HG03378 (cell line): ENCODE measurements around the gene SLC16A13.
"Not testable (repeated sequence)": the region's sequence is repeated elsewhere in the genome, so short reads cannot be mapped to it uniquely, and the experiment has no call there.

ENCODE experiments used
- ATAC-seq: cut with Tn5 transposase; IDR thresholded peaks from one replicate; pipeline ENCODE4 v1.9.1; 2021; ENCODE audit warnings: mild to moderate bottlenecking, moderate library complexity; ENCODE audit not compliant: unreplicated experiment

The SLC16A13 gene

GRCh38 chr17:7058831-7059447, 23.1 kb downstream of the SLC16A13 start:
- ATAC-seq, result no peak

GRCh38 chr17:7060165-7060891, 24.5 kb downstream of the SLC16A13 start:
- ATAC-seq, result no peak

- ATAC-seq, result no peak
Measured at GRCh38 chr17:7063518-7064094, 27.8 kb downstream of the SLC16A13 start.

GRCh38 chr17:7064261-7064660, 28.4 kb downstream of the SLC16A13 start:
- no peak for ATAC-seq

- no peak for ATAC-seq
Measured at GRCh38 chr17:7067198-7067597, 31.4 kb downstream of the SLC16A13 start.

GRCh38 chr17:7068268-7068667, 32.5 kb downstream of the SLC16A13 start:
- ATAC-seq, result no peak

- no peak for ATAC-seq
Measured at GRCh38 chr17:7070712-7071111, 34.9 kb downstream of the SLC16A13 start.

- ATAC-seq, result no peak
Measured at GRCh38 chr17:7072406-7072805, 36.6 kb downstream of the SLC16A13 start.

- no peak for ATAC-seq
Measured at GRCh38 chr17:7074931-7075330, 39.1 kb downstream of the SLC16A13 start.

GRCh38 chr17:7077911-7078546, 42.2 kb downstream of the SLC16A13 start:
- no peak for ATAC-seq

GRCh38 chr17:7078711-7079110, 42.9 kb downstream of the SLC16A13 start:
- no peak for ATAC-seq

- no peak for ATAC-seq
Measured at GRCh38 chr17:7079581-7080455, 44.0 kb downstream of the SLC16A13 start, which contains the start of gene CLEC10A. Gene CLEC10A, minus strand, starts transcription at chr17:7080251. Its CDS starts 1,439 bp downstream, at chr17:7078812.

GRCh38 chr17:7080456-7081041, 44.7 kb downstream of the SLC16A13 start:
- no peak for ATAC-seq

- ATAC-seq, result no peak
Measured at GRCh38 chr17:7081341-7082062, 45.7 kb downstream of the SLC16A13 start.

GRCh38 chr17:7083592-7083991, 47.8 kb downstream of the SLC16A13 start:
- no peak for ATAC-seq

GRCh38 chr17:7084088-7084487, 48.3 kb downstream of the SLC16A13 start:
- no peak for ATAC-seq

GRCh38 chr17:7088442-7088841, 52.6 kb downstream of the SLC16A13 start:
- not testable (repeated sequence) for ATAC-seq

GRCh38 chr17:7089570-7089969, 53.8 kb downstream of the SLC16A13 start:
- ATAC-seq, result not testable (repeated sequence)
